HepG2 (cell line): ENCODE results near the gene ADARB1. TPM values are rescaled to one million over a fixed set of nuclear protein-coding genes. Genes with fewer than 3 reads are reported as not detected.

Experiments used
- ATAC-seq: fragments of 200-7000 bp; cut with Tn5 transposase; 3 replicates; pipeline ENCODE4 v1.9.1; 2020; ENCODE audit warnings: mild to moderate bottlenecking, moderate library complexity
- BruUV-seq: library from RNA; stranded (reverse); fragments of 400-500 nt; replicated peaks from 2 replicates; lab custom pipeline; 2021; lab: Mats Ljungman, UMichigan
- CTCF ChIA-PET: fragments of 300-600 bp; formaldehyde crosslinking; extraction: SDS; loops from one replicate; lab custom pipeline; 2021; ENCODE audit warnings: low total read pairs, inconsistent platforms, low intra/inter-chr PET ratio; lab: Yijun Ruan, JAX
- POLR2A ChIA-PET: fragments of 350-600 bp; sonication (Branson Sonifier 250); formaldehyde crosslinking; loops from one replicate; lab custom pipeline; 2020; ENCODE audit warnings: antibody characterized with exemption, inconsistent platforms; lab: Yijun Ruan, JAX
- DNase-seq: peaks from one replicate; pipeline ENCODE4 v3.0.0-alpha.2; 2015; ENCODE audit warnings: low spot score
- FAIRE-seq: peaks from 3 replicates; lab custom pipeline; 2011; peaks lifted over from hg19 to GRCh38; lab: Jason Lieb, UNC
- H2AFZ ChIP-seq: one replicate; pipeline ENCODE4 v1.6.1; 2011; ENCODE audit warnings: low read length, inconsistent platforms
- H3K27ac ChIP-seq: fragments of 300-600 bp; 3 replicates; pipeline ENCODE4 v1.8.0; 2011; ENCODE audit warnings: mixed run types, mild to moderate bottlenecking, mixed read lengths, low read length, inconsistent platforms; ENCODE audit not compliant: insufficient read depth; ENCODE audit errors: extremely low read length
- H3K27me3 ChIP-seq, 2 experiments: fragments of 200-600 bp in 1 of 2; 2 replicates in 1 of 2; 3 replicates in 1 of 2; pipeline versions ENCODE4 v1.6.0 to v1.8.0; 2011; ENCODE audit warnings: low read length in 2 of 2, mild to moderate bottlenecking in 2 of 2, moderate library complexity in 2 of 2, inconsistent platforms in 1 of 2; ENCODE audit not compliant: insufficient read depth in 2 of 2, control insufficient read depth in 1 of 2
- H3K36me3 ChIP-seq, 2 experiments: fragments of 200-600 bp in 1 of 2; replicated peaks in 1 of 2; 2 replicates in 1 of 2; 3 replicates in 1 of 2; pipeline versions ENCODE4 v1.5.1 to v1.8.0; 2011; ENCODE audit warnings: low read length in 2 of 2, inconsistent platforms in 1 of 2; ENCODE audit not compliant: insufficient read depth in 2 of 2, control insufficient read depth in 1 of 2
- H3K4me1 ChIP-seq: 2 replicates; pipeline ENCODE4 v1.5.1; 2012; ENCODE audit warnings: low read length, inconsistent platforms; ENCODE audit not compliant: insufficient read depth
- H3K4me2 ChIP-seq: 2 replicates; pipeline ENCODE4 v1.6.0; 2011; ENCODE audit warnings: low read depth, low read length, inconsistent platforms
- H3K4me3 ChIP-seq, 3 experiments: fragments of 200-600 bp in 1 of 3; sonication (generic), shearing (Covaris generic) in 1 of 3; replicated peaks in 1 of 3; 2 replicates each; pipeline ENCODE4 v1.5.1; 2011 to 2016; ENCODE audit warnings: low read length in 3 of 3, inconsistent platforms in 2 of 3, low read depth in 2 of 3, mild to moderate bottlenecking in 2 of 3, control low read depth in 1 of 3, mixed read lengths in 1 of 3; ENCODE audit not compliant: insufficient read depth in 1 of 3
- H3K79me2 ChIP-seq: one replicate; pipeline ENCODE4 v1.6.1; 2011; ENCODE audit warnings: low read length, inconsistent platforms; ENCODE audit not compliant: insufficient read depth
- H3K9ac ChIP-seq: 2 replicates; pipeline ENCODE4 v1.6.0; 2011; ENCODE audit warnings: mild to moderate bottlenecking, low read depth, low read length, inconsistent platforms; ENCODE audit not compliant: insufficient read depth
- H3K9me3 ChIP-seq: 2 replicates; pipeline ENCODE4 v1.5.1; 2012; ENCODE audit warnings: mild to moderate bottlenecking, low read length
- H4K20me1 ChIP-seq: 2 replicates; pipeline ENCODE4 v1.6.0; 2011; ENCODE audit warnings: inconsistent platforms, mild to moderate bottlenecking, low read length, moderate library complexity; ENCODE audit not compliant: insufficient read depth
- PCBP2 ChIP-seq: fragments of 200-400 bp; formaldehyde crosslinking; optimal IDR thresholded peaks from 2 replicates; pipeline ENCODE3; 2018; ENCODE audit warnings: low read length, low read depth; ENCODE audit not compliant: poor library complexity, severe bottlenecking
- ZFP90 ChIP-seq: sonication (generic); formaldehyde crosslinking; IDR thresholded peaks from 2 replicates; pipeline ENCODE4 v1.8.0; 2022; ENCODE audit warnings: missing genetic modification reagents, mild to moderate bottlenecking, inconsistent platforms, borderline replicate concordance
- ZMAT3 ChIP-seq: sonication (generic); formaldehyde crosslinking; conservative IDR thresholded peaks from 2 replicates; pipeline ENCODE4 v1.7.0; 2021; ENCODE audit warnings: missing genetic modification reagents
- WGBS: methylation state at CpG from one replicate; pipeline ENCODE4 v1.1.6; 2017; ENCODE audit warnings: low lambda C conversion rate; 5-methylcytosine and 5-hydroxymethylcytosine counted together
- in situ Hi-C: cut with HindIII; loops from 2 replicates; pipeline ENCODE4 v1.10.0; 2017; ENCODE audit warnings: low pct_unique_long_range_greater_than_20kb; ENCODE audit not compliant: extremely low pct_ligation_motif_present
- intact Hi-C: fragments of 100-400 bp; cut with micrococcal nuclease; formaldehyde crosslinking; loops from one replicate; pipeline ENCODE4 v1.10.0; 2022; ENCODE audit not compliant: unreplicated experiment
- polyA plus RNA-seq, 8 experiments: library from polyadenylated mRNA; depleted of rRNA in 3 of 8; stranded (reverse) in 7 of 8; unstranded in 1 of 8; fragments of >200 nt; fragmentation: Illumina TruSeq in 4 of 8; extraction: Trizol in 4 of 8; gene quantifications; 2 replicates each; pipeline versions ENCODE4 v1.2.1 to v1.2.3, GENCODE V29; 2011 to 2016; ENCODE audit warnings: low read depth in 4 of 8, missing spikeins in 1 of 8, mixed read lengths in 1 of 8; ENCODE audit not compliant: insufficient read depth in 1 of 8
- total RNA-seq, 5 experiments: library from RNA; depleted of rRNA; stranded (reverse); fragments of >200 nt; fragmentation: Illumina TruSeq; extraction: Trizol; gene quantifications; 2 replicates each; pipeline ENCODE4 v1.2.3, GENCODE V29; 2016; ENCODE audit warnings: low read depth in 1 of 5

The ADARB1 gene
- total and polyA plus RNA-seq, 2 of the 13 experiments (the other 11 are each of a cell fraction or from before 2014, with no cell fraction given): 6.6 to 10.0 TPM

- no peaks in the 10 kb centered on the region for H3K4me1 ChIP-seq
- H3K27ac ChIP-seq: no peak overlapping the region
- H3K9ac ChIP-seq: no peak overlapping the region
- DNase-seq (no peak), FAIRE-seq (no peak), ATAC-seq (no peak)
- no peaks in the 10 kb centered on the region for H3K9me3 ChIP-seq
- WGBS: 93% methylated on average over 7 of the region's 8 CpGs
- no peak overlapping the region for H2AFZ ChIP-seq
- peaks cover 2 to 7% of the 10 kb centered on the region in 2 experiments; a peak in 3 of 5 replicates for H3K36me3 ChIP-seq
- ChIA-PET POLR2A (no interaction called here), CTCF (no interaction called here)
- no TSS peak for BruUV-seq
- H3K27me3 ChIP-seq: no peaks in the 10 kb centered on the region
- no peak overlapping the region for H3K4me3 ChIP-seq
- no peak overlapping the region for H3K4me2 ChIP-seq
- intact Hi-C loops: no loop called here
- no peaks in the 10 kb centered on the region for H4K20me1 ChIP-seq
- H3K79me2 ChIP-seq: no peaks in the 10 kb centered on the region
- TF ChIP-seq ZMAT3: no peak
- TF ChIP-seq, all 625 proteins: peak for 0
- in situ Hi-C loops: no loop called here
These were observed 129.6 kb downstream of the ADARB1 start for GRCh38 chr21:45203983-45204382.

GRCh38 chr21:45204395-45204794 is 130.0 kb downstream of the ADARB1 start:
- CTCF ChIA-PET: no interaction called here
- ATAC-seq: no peak
- BruUV-seq: no TSS peak

More at GRCh38 chr21:45204395-45204794, 130.0 kb downstream of the ADARB1 start:
- H3K9ac ChIP-seq: no peak overlapping the region
- no peak overlapping the region for H3K27ac ChIP-seq
- H3K79me2 ChIP-seq: no peaks in the 10 kb centered on the region
- POLR2A ChIA-PET: no interaction called here
- H4K20me1 ChIP-seq: no peaks in the 10 kb centered on the region
- no peak overlapping the region for H2AFZ ChIP-seq
- FAIRE-seq (no peak), DNase-seq (no peak)
- no peak overlapping the region for H3K4me3 ChIP-seq
- no peaks in the 10 kb centered on the region for H3K4me1 ChIP-seq
- H3K9me3 ChIP-seq: no peaks in the 10 kb centered on the region
- H3K36me3 ChIP-seq: peaks cover 2 to 7% of the 10 kb centered on the region in 2 experiments; a peak in 3 of 5 replicates
- in situ Hi-C loops (no loop called here), intact Hi-C loops (no loop called here)
- WGBS: 86% methylated on average over 11 of the region's 11 CpGs
- TF ChIP-seq ZFP90 (CRISPR knock-in tag) (no peak), PCBP2 (no peak)
- no peak overlapping the region for H3K4me2 ChIP-seq
- H3K27me3 ChIP-seq: no peaks in the 10 kb centered on the region
